ENCODE data around the gene IFITM1. TPM values are rescaled to one million over a fixed set of nuclear protein-coding genes. Genes with fewer than 3 reads are reported as not detected.
A peak's percentile ranks its signal among the peaks of the same experiment; 100 is the strongest.

The IFITM1 gene
- total and polyA plus RNA-seq, 2 of the 13 experiments (the other 11 are each of a cell fraction or from before 2014, with no cell fraction given): 0.38 to 11.1 TPM

- intact Hi-C loops (cut with micrococcal nuclease; ENCODE audit: unreplicated experiment) (loop anchor here (2.0 kb wide), 1 partner anchor 23 kb away; no protein-coding TSS in a partner anchor), in situ Hi-C loops (cut with HindIII; ENCODE audit: extremely low pct_ligation_motif_present, low pct_unique_long_range_greater_than_20kb) (no loop called here)
- 0 out of 2 replicates have a peak, but pooled peaks have one; percentile 6 for TF ChIP-seq SPEN (CRISPR knock-in tag; IDR thresholded peaks at IDR 0.05; ENCODE audit: low read depth)
- no peak for TF ChIP-seq PBX3 (CRISPR knock-in tag; IDR thresholded peaks at IDR 0.05; ENCODE audit: borderline replicate concordance)
- 0 out of 4 replicates have a peak, but pooled peaks of 1 of the 2 experiments have one; percentile 9 for TF ChIP-seq HMGXB4 (CRISPR knock-in tag; IDR thresholded peaks at IDR 0.05; ENCODE audit: borderline replicate concordance in 1 of 2, low read depth in 1 of 2)
- no peak for TF ChIP-seq ZNF513 (CRISPR knock-in tag; conservative IDR thresholded peaks at IDR 0.05)
- no peak for TF ChIP-seq ZNF383 (CRISPR knock-in tag; IDR thresholded peaks at IDR 0.05; ENCODE audit: borderline replicate concordance)
- TF ChIP-seq ZNF770 (CRISPR knock-in tag; IDR thresholded peaks at IDR 0.05): peak; percentile 92
- ATAC-seq: no peak
- Histone ChIP-seq H3K4me2 (ENCODE audit: low read depth, low read length) (peak overlapping the region; percentile 68), H3K4me1 (ENCODE audit: insufficient read depth, low read length) (peaks cover 59% of the 10 kb centered on the region), H3K4me3 (replicated peaks in 1 of 3; ENCODE audit: insufficient read depth in 1 of 3, low read depth in 2 of 3, low read length in 3 of 3) (no peak overlapping the region; a peak in 1 of 6 replicates), H3K79me2 (ENCODE audit: insufficient read depth, low read length) (no peaks in the 10 kb centered on the region), H3K27me3 (ENCODE audit: control insufficient read depth in 1 of 2, insufficient read depth in 2 of 2, low read length in 2 of 2) (no peaks in the 10 kb centered on the region; a peak in 1 of 5 replicates), H3K9ac (ENCODE audit: insufficient read depth, low read depth, low read length) (peak overlapping the region; percentile 44; the same call in 1 of the 2 replicates), H3K36me3 (replicated peaks in 1 of 2; ENCODE audit: control insufficient read depth in 1 of 2, insufficient read depth in 2 of 2, low read length in 2 of 2) (no peaks in the 10 kb centered on the region), H2AFZ (ENCODE audit: low read length) (no peak overlapping the region), H3K27ac (ENCODE audit: extremely low read length, insufficient read depth, low read length) (peak overlapping the region; percentile 36), H4K20me1 (ENCODE audit: insufficient read depth, low read length) (no peaks in the 10 kb centered on the region), H3K9me3 (ENCODE audit: low read length) (no peaks in the 10 kb centered on the region)
- CTCF ChIA-PET (ENCODE audit: low intra/inter-chr PET ratio, low total read pairs): no interaction called here
- TSS peak; percentile 90 for BruUV-seq (replicated peaks)
- DNase-seq (ENCODE audit: low spot score): no peak
- POLR2A ChIA-PET: interaction anchor here (0.8 to 3.8 kb wide), 11 partner anchors 10 to 123 kb away, joined by 3 to 74 read pairs (median 5); partner anchors contain the start of genes BET1L, IFITM2 and RIC8A
- 95% methylated on average over 2 of the region's 2 CpGs for WGBS (ENCODE audit: low lambda C conversion rate)
- FAIRE-seq: no peak
Observed at GRCh38 chr11:329886-330253, 16.0 kb downstream of the IFITM1 start.
